ENCODE measurements around the gene TOR1AIP2.
"Not testable (repeated sequence)": the region's sequence is repeated elsewhere in the genome, so short reads cannot be mapped to it uniquely, and the experiment has no call there.

GRCh38 chr1:179804417-179804816, 73.2 kb downstream of the TOR1AIP2 start:
- TF ChIP-seq CTCF, EP300 (IDR thresholded peaks at IDR 0.05): not testable (repeated sequence)

Data from gastroesophageal sphincter (tissue), 3 donors.